Activated effector memory CD4-positive, alpha-beta T cell treated with anti-CD3 and anti-CD28 coated beads, Interleukin-2, amount 50 U/mL, for 16 hours (primary cell): ENCODE measurements around the gene PHLPP1.

Experiments
- DNase-seq: peaks from one replicate; pipeline ENCODE4 v3.0.0-alpha.2; 2020

PHLPP1 gene

DNA sequence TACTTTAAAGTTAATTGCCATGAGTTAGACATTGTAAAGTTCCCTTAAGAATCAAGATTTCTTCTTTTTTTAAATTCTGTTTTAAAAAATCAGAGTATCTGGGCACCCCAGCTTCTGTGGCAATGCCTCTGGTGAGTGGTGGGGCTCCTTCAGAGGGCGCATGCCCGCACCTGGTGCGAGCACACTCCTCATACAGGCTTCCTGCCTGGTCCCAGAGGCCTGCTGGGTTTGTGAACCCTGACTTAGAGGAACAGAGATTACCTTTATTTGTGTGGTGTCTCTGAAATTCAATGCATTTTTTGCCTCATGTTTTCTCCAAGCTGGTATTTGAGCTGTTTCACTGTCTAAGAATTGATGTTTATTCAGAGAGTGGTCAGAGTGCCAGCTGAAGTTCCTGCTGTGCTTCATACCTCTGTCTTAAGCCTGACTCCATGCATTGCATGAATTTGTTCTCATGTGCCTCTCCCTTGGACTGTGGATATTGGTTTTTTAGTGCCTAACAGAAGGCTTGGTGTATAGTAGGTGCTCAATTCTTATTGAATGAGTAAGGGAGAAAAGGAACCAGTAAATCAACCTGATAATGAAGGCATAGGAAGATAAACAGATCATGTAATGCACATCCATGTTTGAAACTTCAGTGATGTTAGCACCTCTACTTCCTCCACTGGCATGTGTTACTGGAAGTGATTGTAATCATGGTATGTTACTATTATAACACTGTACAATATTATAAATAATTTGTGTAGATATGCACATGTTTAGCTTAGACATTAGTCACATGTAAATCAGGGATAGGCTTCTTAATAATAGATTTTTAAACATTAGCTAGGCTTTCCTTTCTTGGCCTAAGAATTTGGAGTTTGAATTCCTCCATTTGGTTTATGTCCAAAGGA lies 29.0 kb downstream of the PHLPP1 start:
- no peak for DNase-seq

- no peak for DNase-seq
Measured at GRCh38 chr18:62745089-62745751, 29.9 kb downstream of the PHLPP1 start.

DNA sequence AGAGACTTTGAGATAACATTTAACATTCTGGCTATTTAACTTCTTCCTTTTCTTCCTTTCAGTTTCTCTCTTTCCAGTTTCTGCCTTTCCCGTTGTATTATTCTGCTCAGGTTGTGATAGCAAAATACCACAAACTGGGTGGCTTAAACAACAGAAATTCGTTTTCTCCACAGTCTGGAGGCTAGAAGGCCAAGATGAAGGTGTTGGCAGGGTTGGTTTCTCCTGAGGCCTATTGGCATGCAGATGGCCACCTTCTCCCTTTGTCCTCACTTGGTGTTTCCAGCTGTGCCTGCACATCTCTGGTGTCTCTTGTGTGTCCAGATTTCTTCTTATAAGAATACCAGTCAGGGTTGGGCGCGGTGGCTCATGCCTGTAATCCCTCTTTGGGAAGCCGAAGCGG lies 34.0 kb downstream of the PHLPP1 start:
- no peak for DNase-seq

- no peak for DNase-seq
Measured at GRCh38 chr18:62751341-62751821, 36.0 kb downstream of the PHLPP1 start.

DNA sequence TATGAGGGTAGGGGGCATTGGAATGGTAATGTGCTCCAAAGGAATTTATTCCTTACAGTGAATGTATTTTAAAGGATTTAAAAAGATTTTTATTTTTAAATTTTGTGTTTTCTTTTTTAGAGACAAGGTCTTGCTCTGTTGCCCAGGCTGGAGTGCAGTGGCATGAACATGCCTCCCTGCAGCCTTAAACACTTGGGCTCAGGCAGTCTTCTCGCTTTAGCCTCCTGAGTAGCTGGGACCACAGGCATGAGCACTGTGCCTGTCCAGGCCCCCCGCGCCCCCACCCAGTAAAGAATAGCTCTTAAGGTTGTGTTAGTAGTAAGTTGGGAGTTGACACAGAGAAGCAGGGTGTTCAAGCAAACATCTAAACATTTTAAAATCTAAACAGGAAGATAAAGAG lies 36.6 kb downstream of the PHLPP1 start:
- DNase-seq = no peak

DNA sequence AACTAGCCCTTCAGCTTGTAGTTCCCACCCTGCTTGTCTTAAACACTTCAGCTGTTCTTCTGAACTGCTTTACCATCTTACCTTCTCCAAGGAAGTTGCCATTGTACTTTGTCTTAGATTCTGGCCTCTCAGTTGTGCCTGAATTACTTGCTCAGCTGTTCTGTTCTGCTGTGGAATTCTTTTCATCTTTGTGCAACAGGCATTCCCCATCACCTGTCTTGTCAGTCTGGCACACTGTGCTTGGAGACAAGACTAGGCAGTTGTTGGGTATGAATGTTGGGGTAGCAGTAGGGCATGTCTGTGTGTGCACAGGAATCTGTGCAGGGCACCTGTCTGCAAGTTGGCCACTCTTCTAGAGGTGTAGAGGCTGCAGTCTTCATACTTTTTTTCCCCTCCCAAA lies 38.7 kb downstream of the PHLPP1 start:
- no peak for DNase-seq

DNA sequence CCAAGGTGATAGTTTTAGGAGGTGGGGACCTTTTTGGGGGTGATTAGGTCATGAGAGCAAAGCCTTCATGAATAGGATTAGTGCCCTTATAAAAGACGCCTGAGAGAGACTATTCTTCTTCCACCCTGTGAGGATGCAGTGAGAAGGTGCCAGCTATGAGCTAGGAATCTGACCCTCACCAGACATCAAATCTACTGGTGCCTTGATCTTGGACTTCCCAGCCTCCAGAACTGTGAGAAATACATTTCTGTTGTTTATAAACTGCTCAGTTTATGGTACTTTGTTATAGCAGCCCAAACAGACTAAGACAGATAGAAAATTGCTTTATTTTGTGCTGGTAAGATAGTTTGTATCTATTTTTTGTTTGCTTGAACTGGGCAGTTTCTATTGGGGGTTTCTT lies 40.1 kb downstream of the PHLPP1 start:
- DNase-seq = no peak

DNA sequence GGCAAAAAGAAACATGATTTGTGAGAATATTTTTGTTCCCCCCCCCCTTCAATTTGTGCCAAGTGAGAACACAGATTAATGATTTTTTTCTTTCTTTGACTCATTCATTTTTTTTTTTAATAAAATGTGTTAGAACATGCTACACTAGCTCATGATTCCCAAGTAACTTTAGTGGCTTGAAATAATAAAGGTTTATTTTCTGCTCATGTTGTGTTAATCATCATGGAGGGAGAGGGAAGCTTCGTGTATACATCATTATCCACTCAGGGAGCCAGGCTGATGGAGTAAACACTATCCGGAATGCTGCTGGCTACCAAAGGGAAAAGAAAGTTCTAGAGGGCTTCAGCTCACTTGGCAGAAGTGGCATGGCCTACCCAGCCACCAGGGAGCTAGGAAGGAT lies 40.6 kb downstream of the PHLPP1 start:
- DNase-seq = no peak

- DNase-seq = no peak
Measured at GRCh38 chr18:62757399-62758010, 42.2 kb downstream of the PHLPP1 start.

DNA sequence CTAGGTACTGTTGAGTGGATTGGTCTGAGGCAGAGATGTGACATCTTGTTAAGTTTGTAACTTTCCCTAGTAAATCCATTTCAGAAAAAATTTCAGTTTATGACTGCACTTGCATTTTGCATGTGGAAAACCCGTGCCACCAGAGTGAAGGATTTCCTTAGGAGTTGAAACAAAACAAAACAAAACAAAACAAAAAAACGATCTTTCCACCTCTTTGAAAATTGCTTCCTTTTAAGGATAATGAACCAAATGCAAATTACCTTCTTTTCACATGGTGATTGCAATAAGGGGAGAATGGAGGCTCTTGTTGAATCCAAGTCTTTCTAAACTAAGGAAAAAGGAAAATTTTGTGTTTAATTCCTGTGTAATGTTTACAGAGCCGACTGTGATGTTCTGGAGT lies 43.2 kb downstream of the PHLPP1 start:
- DNase-seq = no peak

DNA sequence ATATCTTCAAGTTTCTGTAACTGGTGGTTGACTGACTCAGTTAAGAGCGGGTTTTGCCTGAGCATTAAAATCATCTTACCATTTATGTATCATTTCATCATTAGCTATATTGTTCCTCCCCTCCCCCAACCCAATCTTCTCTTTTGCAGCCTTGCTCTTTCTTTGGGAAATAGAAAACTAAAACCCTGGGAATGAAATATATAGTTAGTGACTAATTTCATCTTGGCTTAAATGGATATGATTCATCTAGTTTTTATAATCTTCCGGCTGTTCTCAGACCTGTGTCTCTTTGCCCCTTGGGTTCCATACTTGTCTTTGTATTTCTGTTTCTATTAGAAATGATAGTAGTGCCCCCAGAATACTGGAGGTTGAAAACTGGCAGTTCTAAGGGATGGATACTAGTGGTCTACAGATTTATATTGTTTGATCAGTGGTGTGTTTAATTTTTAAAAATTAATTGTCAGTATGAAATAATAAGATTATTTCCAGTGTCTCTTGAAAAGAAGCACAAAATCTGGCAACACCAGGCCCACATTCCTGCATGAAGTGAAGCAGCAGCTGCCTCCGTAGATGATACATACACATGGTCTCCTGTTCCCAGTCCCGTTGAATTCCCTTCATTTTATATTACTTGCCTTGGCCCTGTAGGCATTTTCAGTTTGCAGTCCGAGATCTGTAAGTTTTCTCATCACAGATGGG lies 44.5 kb downstream of the PHLPP1 start:
- DNase-seq = no peak

- no peak for DNase-seq
Measured at GRCh38 chr18:62760403-62760734, 45.0 kb downstream of the PHLPP1 start.

- no peak for DNase-seq
Measured at GRCh38 chr18:62763101-62763521, 47.8 kb downstream of the PHLPP1 start.

DNA sequence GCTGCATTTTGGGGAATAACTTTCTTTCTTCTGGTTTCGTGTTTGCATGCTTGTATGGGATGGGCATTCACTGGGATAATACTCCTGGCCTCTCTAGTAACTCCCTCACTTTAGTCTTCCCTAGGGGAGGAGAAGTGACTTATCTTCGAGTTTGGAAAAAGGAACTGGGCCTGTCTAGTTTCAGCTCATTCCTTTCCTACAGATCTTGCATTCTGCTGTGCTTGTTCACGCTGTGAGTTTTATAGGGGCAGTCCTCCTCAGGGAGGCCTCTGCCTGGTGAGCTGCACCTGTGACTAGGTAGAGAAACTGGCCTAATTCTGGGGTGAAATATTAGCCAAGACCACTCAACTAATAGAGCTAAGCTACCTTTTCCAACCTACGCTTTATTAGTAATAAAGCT lies 50.9 kb downstream of the PHLPP1 start:
- DNase-seq = no peak

DNA sequence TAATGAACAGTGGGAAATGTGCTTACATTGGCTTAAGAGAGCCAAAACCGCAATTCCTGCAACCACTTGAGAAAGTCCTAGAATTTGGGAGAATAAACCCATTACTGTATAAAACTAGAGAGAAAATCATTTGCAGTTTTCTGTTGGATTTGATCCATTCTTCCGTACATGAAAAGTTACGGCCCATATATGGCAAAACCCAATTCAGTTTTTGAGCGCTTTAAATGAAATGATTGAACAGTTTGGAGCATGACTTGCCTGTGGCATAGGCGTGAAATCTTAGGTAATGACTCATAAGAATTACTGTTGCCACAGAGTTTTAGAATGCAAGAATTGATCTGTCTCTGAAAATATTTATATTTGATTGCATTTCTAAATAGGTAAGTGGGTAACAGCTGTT lies 52.0 kb downstream of the PHLPP1 start:
- DNase-seq = no peak

DNA sequence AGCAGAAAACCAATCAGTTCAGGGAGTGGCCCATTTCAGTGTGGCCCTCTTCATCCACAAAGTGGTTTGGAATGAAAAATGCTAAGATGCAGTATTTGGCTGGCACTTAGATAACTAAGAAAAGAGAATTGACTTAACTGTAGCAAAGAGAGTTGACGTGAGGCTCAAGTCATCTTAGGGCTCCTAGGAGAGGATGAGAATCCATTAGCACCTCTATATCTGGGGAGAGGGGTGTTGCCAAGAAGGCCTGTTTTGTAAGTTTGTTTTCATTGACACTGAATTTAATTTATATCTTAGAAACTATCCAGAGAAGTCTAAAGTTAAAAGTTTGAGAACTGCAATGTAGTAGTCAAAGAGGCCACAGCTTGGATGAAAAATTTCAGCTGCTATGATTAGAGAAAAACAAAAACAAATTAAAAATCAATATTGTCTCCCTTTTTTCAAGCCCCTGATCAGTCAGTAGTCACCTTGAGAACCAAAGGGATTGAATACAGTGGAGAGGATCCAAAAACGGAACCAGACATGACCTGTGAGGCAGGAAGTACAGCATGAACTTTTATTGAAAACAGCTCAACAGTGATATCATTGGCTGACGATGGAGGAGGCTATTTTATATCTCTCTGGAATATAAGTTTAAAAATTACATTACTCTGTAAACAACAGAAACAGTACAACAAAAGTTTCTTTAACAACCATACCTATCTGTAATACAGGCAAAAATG lies 52.7 kb downstream of the PHLPP1 start:
- DNase-seq = no peak

GRCh38 chr18:62768558-62768943 lies 53.2 kb downstream of the PHLPP1 start:
- DNase-seq = no peak

DNA sequence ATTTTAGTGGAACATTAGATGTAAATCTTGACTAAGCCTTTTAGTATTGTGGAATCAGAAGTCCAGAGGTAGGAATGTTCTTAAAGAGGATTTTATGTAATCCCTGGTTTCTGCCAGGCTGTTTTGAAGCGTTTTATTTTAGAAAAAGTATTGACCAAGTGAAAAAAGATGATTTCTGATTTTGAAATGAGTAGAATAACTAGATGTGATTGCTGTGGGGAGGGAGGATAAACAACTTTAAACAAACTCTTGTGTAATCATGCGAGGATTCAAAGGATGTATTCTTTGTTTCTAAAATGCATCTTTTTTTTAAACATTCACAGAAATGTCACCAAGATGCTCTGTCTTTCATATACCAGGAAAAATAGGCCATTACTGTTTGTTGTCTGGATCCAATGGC lies 53.9 kb downstream of the PHLPP1 start:
- no peak for DNase-seq

DNA sequence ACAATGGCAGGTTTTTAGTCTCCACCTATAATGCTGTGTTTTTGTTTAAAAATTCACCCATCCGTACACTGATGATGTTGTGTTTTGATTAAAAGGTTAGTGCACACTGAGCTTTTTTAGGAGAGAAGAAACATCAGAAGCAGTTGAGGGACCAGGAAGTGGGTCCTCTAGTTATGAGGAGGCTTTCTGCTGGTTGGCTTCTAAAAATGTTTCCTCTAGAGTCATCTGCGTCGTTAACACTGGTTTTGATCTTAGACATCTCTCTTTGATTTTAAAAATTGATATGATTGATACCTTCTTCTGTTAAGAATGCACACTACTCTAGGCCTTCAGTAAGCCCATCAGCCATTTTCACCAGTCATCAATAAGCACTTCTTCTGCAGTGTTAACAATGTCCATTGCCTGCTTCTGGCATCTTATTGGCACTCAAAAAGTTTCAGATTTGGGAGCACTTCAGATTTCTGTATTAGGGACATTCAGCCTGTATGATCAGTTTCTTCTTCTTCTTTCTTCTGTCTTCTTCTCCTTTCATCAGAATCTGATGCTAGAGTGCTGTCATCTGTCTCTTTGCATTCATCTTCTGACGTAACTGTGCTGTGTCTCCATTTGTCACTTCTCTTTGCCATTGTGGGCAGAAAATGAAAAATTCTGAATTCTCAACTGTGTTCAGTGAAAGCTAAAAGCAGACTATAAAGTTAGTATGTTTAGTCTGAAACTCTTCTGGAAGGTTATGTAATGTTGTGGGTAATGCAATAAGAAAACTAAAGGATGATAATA lies 56.3 kb downstream of the PHLPP1 start:
- no peak for DNase-seq

DNA sequence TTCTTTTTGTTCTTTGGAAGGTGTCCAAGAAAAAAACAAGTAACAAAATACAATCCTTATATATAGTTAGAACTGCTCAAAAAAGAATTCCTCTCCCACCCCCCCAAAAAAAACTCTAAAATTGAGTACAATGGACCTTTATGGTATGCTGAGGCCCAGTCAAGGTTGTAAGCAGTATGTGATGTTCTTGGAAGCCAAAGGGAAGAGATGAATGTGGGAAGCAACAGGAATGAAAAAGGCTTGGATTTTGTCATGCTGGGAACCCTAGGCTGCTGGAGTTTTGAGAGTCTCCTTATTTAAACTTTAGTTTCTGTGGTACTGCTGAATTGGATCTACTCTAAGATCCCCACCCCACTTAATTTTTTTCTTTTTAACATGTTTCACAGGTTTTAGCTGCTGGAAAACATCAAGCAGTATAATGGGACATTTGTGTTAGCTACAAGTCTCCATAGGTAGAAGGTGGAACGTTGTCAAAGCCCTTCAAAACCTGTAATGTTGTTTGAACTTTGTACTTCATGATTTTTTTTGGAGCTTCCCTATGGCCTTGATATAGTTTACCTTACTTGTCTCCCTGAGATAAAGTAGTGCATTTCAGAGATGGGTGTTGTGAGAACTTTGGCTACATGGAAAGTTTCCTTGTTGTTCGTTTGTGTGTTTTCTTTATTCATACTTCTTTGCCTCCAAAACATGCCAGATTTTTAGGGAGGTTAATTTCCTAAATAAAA lies 57.7 kb downstream of the PHLPP1 start:
- no peak for DNase-seq

- no peak for DNase-seq
Measured at GRCh38 chr18:62773691-62774090, 58.4 kb downstream of the PHLPP1 start.
